Measurements from ENCODE around the gene ARMC6.

Gene ARMC6

DNA sequence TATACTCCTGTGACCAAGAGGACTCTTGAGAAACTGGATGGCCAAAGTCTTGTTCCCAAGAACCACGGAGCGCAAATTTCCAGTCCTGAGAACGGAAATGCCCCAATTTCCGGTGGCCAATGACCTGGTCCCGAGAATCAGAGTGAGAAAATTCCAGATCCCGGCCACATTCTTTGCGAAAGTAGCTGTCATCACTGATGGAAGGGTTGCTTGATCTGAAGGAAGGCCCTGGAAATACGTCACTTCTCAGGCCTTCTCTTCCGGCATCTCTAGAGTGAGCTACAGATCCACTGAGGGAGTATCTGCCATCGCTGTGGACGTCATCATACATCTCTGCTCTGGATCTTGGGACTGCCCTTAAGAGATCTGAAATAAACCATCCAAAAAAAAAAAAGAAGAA is 7.5 kb upstream of the ARMC6 start:
- no peak for DNase-seq

DNA sequence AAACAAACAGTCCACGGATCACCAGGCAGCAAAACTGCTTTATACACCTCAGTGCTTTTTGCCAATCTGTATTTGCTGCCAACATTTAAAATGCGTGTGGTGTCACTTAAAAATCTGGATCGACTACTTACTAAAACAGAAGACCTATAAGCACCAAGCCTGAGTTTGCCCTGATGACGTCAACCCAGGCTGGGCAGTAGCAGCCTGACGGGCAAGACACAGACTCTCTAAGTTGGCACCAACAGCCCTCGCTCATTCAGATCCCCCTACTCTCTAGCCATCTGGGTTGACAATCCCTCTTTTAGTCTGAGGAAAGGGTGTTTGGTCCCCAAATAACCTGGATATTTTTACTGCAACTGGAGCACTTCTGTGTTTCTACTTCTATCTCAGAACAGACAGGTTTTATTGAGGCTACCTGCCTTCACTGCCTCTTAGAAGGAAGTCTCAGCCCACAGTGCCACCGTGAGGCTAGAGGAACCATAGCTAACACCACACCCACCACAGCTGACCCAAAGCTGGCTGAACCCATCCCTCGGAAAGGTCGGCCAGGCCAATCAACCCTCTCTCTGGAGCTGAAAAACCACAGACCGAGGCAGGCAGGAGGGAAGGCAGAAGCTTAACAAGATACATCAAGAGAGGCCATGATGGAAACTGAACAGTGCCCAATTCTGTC is 7.0 kb upstream of the ARMC6 start:
- DNase-seq = no peak

DNA sequence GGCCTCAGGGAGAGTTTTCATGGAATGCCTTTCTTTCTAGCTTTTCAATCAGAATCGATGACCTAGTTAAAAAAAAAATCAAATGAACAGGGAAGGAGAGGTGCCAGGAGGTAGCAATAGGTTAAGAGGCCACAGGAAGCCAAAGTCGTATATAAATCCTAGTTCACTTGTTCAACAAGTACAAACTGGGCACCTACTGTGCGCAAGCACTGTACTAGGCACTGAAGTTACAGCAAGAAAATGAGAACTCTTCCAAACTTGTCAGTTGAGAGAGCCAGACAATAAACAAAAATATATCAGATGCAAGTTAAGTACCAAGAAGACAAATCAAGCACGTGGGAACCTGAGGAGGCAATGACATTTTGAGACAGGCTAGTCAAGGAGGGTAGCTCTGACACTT is 6.2 kb upstream of the ARMC6 start:
- DNase-seq = no peak

DNA sequence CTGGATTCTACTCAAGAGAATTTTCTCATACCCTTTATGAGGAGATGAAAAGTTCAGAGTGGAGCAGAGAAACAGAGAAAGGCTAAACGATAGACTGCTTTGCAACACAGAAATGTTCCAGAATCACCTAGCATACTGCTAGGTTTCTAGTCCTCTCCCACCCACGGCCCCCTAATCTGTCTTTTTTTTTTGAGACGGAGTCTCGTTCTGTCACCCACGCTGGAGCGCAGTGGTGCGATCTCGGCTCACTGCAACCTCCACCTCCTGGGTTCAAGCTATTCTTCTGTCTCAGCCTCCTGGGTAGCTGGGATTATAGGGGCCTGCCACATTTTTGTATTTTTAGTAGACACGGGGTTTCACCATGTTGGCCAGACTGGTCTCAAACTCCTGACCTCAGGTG is 4.9 kb upstream of the ARMC6 start:
- DNase-seq = no peak

DNA sequence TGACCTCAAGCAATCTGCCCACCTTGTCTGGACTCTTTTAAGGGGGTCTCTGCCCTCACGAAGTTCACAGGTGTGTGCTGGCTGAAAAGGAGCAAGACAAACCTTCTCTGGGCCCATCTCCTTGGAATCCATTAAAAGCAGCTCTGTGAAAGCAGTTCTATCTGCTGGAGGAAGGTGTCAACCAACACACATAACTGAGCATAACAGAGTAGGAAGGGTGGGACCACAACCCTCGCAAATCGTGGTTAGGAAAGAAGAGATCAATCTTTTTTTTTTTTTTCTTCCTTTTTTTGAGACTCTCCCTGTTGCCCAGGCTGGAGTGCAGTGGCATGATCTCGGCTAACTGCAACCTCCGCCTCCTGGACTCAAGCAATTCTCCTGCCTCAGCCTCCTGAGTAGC is 1.5 kb upstream of the ARMC6 start:
- DNase-seq = no peak

DNA sequence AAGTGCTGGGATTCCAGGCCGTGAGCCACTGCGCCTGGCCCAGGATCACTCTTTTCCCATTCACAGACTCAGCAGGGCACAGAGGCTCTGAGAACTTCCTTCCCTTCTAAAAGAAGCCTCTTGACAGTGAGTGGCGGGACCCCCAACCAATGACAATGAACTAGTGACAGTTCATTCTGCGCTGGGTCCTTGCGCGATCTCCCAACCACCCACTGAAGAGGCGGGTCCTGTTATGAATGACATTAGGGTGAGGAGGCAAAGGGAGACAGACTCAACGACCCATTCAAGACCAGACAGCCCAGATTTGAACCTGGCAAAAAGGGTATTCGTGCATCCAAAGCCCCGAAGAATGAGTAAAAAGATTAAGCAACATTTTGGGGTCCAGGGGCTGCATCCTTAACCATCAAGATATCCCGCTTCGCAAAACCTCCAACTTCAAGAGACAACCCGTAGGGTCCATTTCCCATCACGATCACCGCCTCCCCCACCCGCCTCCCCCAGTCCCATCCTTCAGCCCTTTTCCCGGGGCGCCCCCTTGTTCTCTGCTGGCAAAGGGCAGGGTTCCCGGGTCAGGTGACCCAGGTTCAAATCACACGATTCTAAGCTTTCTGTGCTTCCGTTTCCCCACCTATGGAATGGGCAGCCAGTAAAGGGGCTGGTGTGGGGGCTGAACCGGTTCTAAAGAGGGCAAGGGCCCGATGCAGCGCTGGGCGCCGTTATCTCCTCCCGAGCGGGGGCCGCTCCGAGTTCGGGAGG is 805 bp upstream of the ARMC6 start:
- DNase-seq = peak; percentile 92

DNA sequence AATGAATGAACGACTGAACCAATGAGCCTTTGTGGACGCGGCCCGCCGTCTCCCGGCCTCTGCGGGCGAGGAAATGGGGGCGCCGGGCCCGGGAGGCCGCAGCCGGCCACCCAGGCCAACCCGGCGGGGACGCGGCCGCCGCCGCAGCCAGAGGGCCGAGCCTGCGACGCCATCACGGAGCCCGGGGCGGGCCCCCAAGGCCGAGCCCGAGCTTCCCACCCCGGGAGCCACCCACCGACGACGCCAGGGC is 302 bp upstream of the ARMC6 start:
- DNase-seq = no peak

DNA sequence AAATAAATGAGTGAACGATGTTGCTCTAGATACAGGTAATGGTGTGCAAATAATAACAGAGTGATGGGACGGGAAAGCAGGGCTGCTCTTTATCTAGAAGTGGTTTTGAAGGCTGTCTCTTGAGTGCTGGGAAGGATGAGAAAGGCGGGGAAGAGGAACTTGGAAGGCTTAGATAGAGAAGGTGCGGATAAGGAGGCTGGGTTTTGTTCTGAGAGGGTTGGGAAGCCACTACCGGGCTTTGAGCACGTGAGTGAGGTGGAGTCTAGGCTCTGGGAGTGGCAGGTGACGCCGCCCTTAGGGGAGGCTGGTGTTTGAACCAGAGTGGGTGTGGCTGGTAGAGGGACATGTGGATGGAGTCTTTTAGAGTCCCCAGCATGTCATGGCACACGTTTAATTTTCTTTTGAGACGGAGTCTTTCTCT is 811 bp downstream of the ARMC6 start:
- DNase-seq = peak; percentile 82

DNA sequence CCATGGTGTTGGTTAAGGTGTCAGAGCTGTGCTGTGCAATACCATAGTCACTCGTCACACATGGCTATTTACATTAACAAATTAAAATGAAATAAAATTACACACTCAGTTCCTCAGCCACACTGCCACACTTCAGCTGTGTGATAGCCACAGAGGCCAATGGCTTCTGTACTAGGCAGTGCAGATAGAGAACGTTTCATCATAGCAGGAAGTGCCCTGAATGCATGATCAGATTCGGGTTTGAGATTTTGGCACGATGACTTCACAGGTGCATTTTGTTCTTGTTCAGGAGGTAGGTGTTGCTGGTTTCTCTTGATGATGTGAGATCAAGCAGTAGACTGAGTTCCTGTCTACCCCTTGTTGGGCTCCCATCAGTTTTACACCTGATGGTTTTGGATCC is 6.5 kb downstream of the ARMC6 start:
- no peak for DNase-seq

DNA sequence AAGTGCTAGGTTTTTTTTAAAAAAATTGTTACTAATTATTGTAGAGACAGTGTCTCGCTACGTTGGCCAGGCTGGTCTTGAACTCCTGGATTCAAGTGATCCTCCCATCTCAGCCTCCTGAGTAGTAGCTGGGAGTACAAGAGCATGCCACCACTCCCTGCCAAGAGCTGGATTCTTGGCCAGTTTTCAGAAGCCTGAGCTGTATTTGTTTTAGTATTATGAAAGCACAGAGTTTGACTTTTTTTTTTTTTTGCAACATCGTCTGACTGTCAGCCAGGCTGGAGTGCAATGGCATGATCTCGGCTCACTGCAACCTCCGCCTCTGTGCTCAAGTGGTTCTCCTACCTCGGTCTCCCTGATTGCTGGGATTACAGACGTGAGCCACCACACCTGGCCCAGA is 7.0 kb downstream of the ARMC6 start:
- no peak for DNase-seq

DNA sequence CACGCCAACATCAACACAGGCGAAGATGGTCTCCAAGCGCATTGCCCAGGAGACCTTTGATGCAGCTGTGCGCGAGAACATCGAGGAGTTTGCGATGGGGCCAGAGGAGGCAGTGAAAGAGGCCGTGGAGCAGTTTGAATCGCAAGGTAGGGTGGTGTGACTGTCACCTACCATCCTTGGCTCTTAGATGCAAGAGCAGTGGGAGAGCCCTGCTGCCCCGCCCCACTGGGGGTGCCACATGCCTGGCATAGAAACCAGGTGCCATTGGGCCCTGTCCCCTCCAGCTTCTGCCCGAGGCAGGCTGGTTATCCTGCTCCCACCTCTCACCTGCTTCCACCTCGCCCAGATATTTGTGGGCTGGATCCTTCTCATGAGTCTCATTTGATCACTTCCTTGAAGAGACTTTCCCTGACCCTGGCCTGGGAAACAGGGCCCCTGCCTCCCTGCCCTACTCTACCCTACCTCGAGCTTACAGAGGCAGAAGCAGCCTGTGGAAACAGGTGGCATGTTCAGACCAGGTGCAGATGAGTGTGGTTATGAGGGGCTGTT is 9.4 kb downstream of the ARMC6 start:
- no peak for DNase-seq

DNA sequence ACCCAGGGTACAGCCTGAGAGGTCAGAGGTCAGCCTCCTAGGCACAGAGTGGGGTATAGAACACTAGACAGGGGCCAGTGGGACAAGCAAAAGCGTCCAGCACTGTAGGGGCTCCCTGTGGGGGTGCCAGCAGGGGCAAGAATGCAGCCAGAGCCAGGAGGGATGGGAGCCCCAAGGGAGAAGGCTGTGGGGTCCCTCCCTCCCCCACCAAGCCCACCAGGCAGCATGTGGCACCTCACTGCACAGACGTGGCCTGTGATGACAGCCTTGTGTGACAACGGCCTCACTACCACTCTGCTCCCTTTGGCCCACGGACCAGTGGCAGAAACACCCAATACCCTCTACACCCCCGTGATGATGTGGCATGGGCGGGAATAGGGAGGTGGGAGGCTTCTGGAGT is 10.1 kb downstream of the ARMC6 start:
- no peak for DNase-seq

DNA sequence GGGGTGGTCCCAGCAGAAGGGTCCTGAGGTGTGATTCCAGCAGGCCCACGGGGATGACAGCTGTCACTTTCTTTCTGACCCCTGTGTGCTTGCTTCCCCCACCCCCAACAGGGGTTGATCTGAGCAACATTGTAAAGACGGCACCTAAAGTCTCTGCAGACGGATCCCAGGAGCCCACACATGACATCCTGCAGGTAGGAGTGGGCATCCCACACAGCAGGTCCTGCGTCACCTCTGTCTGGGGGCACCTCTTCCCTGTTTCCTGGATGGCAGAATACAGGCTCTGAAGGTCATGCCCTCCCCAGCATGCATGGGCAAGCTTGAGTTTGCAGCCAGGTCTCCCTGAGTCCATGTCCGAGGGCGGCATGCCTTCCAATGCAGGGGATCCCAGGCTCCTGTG is 10.5 kb downstream of the ARMC6 start:
- DNase-seq = no peak

DNA sequence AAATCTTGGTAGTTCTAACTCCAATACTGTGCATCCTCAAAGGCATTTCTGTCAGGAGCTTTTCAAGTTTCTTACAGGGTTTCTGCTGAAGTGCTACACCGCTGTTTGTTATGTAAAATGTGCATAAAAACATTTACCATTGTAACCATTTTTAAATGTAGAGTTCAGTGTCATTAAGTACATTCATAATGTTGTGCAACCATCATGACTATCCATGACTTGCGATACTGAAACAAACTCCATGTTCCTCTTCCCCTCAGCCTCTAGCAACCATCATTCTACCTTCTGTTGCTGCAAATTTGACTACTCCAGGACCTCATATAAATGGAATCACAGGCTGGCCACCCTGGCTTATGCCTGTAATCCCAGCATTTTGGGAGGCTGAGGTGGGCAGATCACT is 16.0 kb downstream of the ARMC6 start:
- no peak for DNase-seq

DNA sequence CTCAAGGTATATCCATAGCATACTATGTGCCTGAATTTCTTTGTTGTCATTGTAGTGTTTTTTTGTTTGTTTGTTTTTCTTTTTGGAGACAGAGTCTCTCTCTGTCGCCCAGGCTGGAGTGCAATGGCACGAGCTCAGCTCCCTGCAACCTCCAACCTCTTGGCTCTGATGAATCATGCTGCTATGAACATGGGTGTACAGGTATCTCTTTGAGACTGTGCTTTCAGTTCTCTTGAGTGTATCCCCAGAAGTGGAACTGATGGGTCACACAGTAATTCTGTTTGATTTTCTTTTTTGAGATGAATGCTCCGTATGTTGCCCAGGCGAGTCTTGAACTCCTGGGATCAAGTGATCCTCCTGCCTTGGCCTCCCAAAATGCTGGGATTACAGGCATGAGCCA is 16.7 kb downstream of the ARMC6 start:
- DNase-seq = no peak

DNA sequence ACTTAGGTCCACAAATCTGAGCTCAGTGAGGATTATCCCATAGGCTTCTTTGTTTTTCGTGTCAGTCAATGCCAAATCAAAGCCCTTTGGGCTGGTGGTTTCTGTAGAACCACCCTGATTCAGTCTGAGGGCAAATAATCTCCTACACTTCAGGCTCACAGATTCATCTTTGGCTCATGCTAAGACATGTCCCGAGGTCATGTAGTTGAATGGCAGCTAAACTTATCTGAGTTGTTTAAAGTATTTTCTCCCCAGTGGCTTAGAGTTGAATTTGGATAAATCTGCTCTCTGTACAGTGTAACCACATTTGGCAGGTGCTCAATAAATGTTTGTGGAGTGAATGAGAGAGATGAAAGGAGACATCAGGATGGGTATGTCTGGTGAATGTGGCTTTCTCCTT is 17.3 kb downstream of the ARMC6 start:
- DNase-seq = no peak

DNA sequence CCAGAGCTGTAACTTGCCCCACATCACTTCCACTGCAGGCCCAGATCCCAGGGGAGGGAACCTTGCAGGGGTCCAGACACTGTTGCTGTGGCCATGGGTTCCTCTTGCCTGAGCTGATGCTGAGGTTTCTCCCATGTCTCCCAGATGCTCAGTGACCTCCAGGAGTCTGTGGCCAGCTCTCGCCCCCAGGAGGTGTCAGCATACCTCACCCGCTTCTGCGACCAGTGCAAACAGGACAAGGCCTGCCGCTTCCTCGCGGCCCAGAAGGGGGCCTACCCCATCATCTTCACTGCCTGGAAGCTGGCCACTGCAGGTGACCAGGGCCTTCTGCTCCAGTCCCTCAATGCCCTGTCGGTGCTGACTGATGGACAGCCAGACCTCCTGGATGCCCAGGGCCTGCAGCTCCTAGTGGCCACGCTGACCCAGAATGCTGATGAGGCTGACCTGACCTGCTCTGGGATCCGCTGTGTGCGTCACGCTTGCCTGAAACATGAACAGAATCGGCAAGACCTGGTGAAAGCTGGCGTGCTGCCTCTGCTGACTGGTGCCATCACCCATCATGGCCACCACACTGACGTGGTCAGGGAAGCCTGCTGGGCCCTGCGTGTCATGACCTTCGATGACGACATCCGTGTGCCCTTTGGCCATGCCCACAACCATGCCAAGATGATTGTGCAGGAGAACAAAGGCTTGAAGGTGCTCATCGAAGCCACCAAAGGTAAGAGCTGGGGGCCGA is 18.2 kb downstream of the ARMC6 start:
- no peak for DNase-seq

DNA sequence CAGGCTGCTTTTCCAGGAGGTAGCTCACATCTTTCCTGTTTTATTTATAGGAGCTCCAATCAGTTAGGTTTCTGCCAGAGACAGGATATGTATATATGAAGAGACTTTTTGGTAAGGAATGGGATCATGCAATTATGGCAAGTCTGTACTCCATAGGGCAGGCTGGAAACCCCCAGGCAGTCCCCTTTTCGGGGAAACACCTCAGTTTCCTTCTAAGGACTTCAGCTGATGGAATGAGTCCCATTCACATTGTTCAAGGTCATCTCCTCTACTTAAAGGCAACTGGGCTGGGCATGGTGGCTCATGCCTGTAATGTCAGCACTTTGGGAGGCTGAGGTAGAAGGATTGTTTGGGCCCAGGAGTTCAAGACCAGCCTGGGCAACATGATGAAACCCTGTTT is 19.5 kb downstream of the ARMC6 start:
- DNase-seq = no peak

DNA sequence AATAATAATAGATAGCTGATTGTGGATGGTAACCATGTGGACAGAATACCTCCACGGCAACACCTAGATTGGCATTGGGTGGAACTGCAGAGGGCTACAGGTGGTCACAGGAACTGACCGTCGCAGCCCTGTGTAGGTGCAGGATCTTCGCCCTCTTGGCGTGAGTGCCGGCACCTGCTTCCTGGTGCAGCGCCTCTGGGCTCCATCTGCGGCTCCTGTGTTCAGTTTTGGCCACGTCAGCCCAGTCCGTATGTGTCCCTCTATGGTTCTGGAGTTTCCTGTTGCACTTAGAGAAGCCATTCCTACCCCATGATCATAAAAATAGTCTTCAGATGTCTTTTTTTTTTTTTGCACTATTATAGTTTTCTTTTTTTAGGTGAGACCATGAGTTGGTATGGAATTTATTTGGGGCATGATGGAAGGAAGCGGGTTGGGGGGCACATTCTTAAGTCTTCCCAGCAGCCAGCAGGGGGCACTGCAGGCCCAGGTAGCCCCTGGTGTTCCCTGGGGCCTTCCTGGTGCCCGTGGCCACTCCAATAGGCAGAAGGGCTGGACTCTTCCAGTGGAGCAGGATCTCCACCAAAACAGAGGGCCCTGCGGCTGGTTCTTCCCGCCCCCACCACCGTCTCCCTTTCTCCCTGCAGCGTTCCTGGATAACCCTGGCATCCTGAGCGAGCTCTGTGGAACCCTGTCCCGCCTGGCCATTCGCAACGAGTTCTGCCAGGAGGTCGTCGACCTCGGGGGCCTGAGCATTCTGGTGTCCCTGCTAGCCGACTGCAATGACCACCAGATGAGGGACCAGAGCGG is 20.3 kb downstream of the ARMC6 start:
- DNase-seq = peak; percentile 75

DNA sequence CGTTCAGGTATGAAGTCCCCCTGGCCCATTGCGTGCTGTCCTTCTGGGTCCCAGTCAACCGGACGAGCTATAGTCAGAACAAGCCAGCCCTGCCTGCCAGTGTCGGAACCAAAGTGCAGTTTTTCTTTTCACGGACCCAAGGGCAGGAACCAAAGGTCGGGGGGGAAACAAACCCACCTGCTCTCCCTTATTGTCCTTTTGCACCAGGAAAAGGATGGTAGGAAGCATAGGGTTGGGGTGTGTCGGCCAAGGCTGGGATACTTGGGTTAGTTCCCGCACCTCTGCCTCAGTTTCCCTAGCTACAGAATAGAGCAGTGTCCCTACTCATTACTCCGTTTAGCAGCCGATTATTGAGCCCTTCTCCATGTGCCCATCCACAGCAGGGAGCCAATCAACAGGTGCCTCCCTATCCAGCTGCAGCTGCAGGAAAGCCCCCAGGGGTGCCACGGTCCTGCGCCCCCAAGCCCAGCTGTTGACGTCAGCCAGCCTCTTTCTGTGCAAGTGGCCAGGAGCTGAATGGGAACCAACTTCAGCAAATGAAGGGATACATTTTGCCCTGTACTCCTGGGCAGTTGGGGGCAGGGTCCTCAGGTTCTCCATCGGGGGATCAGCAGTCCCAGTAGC is 21.0 kb downstream of the ARMC6 start:
- DNase-seq = no peak

DNA sequence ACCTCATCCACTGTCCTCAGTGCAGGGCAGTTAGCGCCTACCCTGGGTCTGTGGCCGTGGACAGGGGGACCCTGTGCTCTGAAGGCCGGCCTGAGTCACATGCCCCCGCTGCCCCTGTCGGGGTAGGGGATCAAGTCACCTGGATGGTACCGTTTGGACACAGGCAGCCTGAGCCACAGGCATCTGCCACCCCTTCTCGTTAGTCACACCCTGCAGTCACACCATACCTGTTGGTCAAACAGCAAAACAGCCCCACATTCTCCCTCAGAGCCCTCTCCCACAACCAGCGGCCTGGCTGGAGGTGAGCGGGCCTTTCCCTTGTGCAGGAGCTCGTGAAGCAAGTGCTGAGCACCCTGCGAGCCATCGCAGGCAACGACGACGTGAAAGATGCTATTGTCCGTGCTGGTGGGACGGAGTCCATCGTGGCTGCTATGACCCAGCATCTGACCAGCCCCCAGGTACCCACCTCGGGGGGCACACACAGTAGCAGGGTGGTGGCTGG is 21.6 kb downstream of the ARMC6 start:
- DNase-seq = no peak

DNA sequence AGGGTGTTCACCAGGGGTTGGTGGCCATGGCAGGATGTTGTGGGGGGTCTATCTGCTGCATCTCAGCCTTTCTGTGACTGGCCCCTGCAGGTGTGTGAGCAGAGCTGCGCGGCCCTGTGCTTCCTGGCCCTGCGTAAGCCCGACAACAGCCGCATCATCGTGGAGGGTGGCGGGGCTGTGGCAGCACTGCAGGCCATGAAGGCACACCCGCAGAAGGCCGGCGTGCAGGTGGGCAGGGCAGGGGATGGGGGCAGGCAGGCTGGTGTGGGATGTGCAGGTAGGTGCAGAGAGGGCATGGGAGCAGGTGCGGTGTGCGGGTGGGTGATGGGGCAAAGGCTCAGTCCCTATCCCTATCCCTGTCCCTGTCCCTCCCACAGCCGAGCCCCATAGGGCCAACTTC is 22.3 kb downstream of the ARMC6 start:
- DNase-seq = no peak
